Pericardium fibroblast (primary cell): Measurements from ENCODE around the gene NKX1-1. TPM values are rescaled to one million over a fixed set of nuclear protein-coding genes. Genes with fewer than 3 reads are reported as not detected.

Experiments used
- total RNA-seq: library from RNA; depleted of rRNA; stranded (reverse); fragments of >200 nt; gene quantifications from 2 replicates; pipeline ENCODE4 v1.2.3, GENCODE V29; 2015

NKX1-1 gene
- total RNA-seq: not detected in 2 replicates

GRCh38 chr4:1406394-1406980 lies at the start of gene NKX1-1:
Gene NKX1-1 (minus strand): TSS chr4:1406442. CDS start chr4:1406442, 0 bp downstream.

Other genes with a start within 250 kb of the NKX1-1 start
- gene SPON2, start 233.9 kb downstream of the NKX1-1 start, total RNA-seq: 570 and 577 TPM in 2 replicates
- gene CTBP1, start 157.3 kb downstream of the NKX1-1 start, total RNA-seq: 141 and 163 TPM in 2 replicates
- gene MAEA, start 116.6 kb downstream of the NKX1-1 start, total RNA-seq: 46.4 and 47.1 TPM in 2 replicates
- gene UVSSA, start 59.2 kb downstream of the NKX1-1 start, total RNA-seq: 3.3 and 4.3 TPM in 2 replicates